Mesodermal cell (in vitro differentiated cells): Measurements from ENCODE around the gene RBM27. TPM values are rescaled to one million over a fixed set of nuclear protein-coding genes. Genes with fewer than 3 reads are reported as not detected.
A peak's percentile ranks its signal among the peaks of the same experiment; 100 is the strongest.
"Not testable (repeated sequence)": the region's sequence is repeated elsewhere in the genome, so short reads cannot be mapped to it uniquely, and the experiment has no call there.

Source experiments
- H3K27ac ChIP-seq: 2 replicates; pipeline ENCODE4 v1.7.0; 2013; ENCODE audit warnings: mild to moderate bottlenecking, low read depth, low read length, moderate library complexity; ENCODE audit not compliant: severe bottlenecking
- H3K36me3 ChIP-seq: 2 replicates; pipeline ENCODE4 v1.7.1; 2013; ENCODE audit warnings: mild to moderate bottlenecking, low read length, moderate library complexity; ENCODE audit not compliant: control insufficient read depth, insufficient read depth
- H3K4me1 ChIP-seq: one replicate; pipeline ENCODE4 v1.7.1; 2013; ENCODE audit warnings: mild to moderate bottlenecking, low read length; ENCODE audit not compliant: insufficient read depth, control insufficient read depth, poor library complexity, severe bottlenecking
- H3K4me3 ChIP-seq: 2 replicates; pipeline ENCODE4 v1.7.0; 2013; ENCODE audit warnings: low read length, control low read depth, mild to moderate bottlenecking; ENCODE audit not compliant: insufficient read depth, poor library complexity, severe bottlenecking; ENCODE audit errors: extremely low read depth
- H3K9me3 ChIP-seq: 2 replicates; pipeline ENCODE4 v1.7.1; 2013; ENCODE audit warnings: mild to moderate bottlenecking, low read length, moderate library complexity; ENCODE audit not compliant: control insufficient read depth
- WGBS, 2 experiments: methylation state at CpG; one replicate each; pipeline ENCODE4 v1.1.5; 2013; ENCODE audit warnings: missing lambda C conversion rate in 2 of 2; ENCODE audit not compliant: insufficient coverage in 2 of 2; 5-methylcytosine and 5-hydroxymethylcytosine counted together
- polyA plus RNA-seq, 2 experiments: library from polyadenylated mRNA; stranded (reverse); fragments of 50-300 nt; gene quantifications; one replicate each; pipeline ENCODE4 v1.2.3, GENCODE V29; 2013

The RBM27 gene, protein sequence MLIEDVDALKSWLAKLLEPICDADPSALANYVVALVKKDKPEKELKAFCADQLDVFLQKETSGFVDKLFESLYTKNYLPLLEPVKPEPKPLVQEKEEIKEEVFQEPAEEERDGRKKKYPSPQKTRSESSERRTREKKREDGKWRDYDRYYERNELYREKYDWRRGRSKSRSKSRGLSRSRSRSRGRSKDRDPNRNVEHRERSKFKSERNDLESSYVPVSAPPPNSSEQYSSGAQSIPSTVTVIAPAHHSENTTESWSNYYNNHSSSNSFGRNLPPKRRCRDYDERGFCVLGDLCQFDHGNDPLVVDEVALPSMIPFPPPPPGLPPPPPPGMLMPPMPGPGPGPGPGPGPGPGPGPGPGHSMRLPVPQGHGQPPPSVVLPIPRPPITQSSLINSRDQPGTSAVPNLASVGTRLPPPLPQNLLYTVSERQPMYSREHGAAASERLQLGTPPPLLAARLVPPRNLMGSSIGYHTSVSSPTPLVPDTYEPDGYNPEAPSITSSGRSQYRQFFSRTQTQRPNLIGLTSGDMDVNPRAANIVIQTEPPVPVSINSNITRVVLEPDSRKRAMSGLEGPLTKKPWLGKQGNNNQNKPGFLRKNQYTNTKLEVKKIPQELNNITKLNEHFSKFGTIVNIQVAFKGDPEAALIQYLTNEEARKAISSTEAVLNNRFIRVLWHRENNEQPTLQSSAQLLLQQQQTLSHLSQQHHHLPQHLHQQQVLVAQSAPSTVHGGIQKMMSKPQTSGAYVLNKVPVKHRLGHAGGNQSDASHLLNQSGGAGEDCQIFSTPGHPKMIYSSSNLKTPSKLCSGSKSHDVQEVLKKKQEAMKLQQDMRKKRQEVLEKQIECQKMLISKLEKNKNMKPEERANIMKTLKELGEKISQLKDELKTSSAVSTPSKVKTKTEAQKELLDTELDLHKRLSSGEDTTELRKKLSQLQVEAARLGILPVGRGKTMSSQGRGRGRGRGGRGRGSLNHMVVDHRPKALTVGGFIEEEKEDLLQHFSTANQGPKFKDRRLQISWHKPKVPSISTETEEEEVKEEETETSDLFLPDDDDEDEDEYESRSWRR
- 14.5 TPM for polyA plus RNA-seq (2013, experiment 1 of 2)
- 17.4 TPM for polyA plus RNA-seq (2013, experiment 2 of 2)

DNA sequence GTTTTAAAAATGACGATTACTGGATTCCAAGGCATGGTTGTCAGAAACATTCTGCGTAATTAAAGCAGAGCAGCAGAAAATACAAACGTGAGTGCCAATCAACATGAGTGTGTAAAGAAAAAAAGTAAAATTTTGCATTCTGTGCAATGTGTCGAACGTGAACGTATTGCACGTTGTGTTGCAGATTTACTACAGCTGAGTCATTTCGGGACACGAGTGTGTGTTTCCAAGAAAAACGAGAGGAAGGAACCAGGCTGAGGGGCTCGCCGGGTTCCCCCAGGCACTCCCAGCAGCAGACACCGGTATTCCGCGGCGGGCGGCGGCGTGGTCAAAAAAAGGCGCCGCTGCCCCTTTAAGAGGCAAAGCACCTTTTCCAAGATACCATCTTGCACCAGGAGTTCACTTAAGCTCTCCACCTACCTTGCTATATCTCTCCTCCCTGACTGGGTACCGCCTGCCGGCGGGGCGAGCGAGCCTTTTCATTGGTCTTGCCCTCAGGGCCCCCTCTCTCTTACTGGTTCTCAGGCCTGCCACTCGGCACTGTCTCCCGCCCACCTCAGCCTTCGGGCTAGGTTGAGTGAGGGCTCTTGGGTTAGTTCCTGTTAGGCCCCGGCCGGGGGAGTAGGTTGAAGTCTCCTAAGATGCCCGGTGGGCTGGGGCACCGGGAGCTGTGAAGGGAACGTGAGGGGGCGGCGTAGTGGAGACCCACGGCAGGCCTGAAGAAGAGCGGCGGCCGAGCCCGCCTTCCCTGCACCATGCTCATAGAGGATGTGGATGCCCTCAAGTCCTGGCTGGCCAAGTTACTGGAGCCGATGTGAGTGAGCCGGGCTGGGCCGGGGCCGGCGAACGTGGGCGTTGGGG lies at the start of gene RBM27:
RBM27 (plus strand) TSS at position 595 of the 861 bp plus-strand sequence; CDS start at position 756, 161 bp downstream.
- H3K27ac ChIP-seq, result peak within 1 kb of the TSS; percentile 89
- no peaks in the 10 kb centered on the region for H3K9me3 ChIP-seq
- 0 to 1% methylated on average over 31 to 33 of the region's 48 CpGs for WGBS, 2 experiments
- H3K4me3 ChIP-seq, result peak within 1 kb of the TSS; percentile 81
- H3K4me1 ChIP-seq, result peaks cover 7% of the 10 kb centered on the region
- peaks cover 9% of the 10 kb centered on the region for H3K36me3 ChIP-seq

DNA sequence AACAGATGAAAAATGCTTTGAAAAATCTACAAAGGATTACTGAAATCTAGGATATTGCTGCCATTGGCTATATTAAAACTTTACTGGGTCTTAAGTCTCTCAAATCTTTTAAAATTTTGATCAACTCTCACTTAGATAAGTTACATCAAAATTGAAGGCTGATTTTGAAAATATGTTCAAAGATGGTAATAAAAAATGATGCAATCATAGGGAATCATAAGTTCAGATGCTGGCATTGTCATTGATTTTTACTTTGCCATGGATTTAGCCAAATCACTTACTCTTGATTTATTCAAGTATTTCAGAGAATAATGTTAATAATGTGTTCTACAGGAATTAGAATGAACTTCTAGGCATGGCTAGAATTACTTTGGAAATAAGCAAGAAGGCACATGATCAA lies 45.1 kb upstream of the RBM27 start:
- Histone ChIP-seq H3K4me3 (no peak overlapping the region), H3K36me3 (peaks cover 78% of the 10 kb centered on the region), H3K27ac (no peak overlapping the region), H3K9me3 (no peaks in the 10 kb centered on the region), H3K4me1 (no peaks in the 10 kb centered on the region)

DNA sequence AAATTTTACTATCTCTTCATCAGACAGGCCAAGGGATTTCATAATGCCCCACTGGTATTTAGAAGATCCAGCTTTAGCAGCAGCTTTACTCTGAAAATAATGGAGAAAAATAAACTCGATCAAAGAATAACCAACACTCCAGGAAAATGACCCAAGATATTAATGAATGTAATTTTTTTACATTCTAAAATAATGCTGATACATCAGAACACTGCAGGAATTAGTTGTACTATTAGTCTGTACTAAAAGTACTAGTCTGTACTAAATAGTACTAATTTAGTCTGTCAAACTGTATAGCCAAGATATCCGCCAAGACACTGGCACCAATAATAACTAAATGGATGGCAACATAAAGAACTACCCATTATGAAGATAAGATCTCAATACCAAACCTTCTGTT lies 39.0 kb upstream of the RBM27 start:
- no peak overlapping the region for H3K27ac ChIP-seq
- H3K9me3 ChIP-seq, result no peaks in the 10 kb centered on the region
- H3K4me3 ChIP-seq, result no peak overlapping the region
- H3K4me1 ChIP-seq, result no peaks in the 10 kb centered on the region
- 86 to 100% methylated on average over 1 of the region's 2 CpGs for WGBS, 2 experiments
- H3K36me3 ChIP-seq, result peaks cover 89% of the 10 kb centered on the region

DNA sequence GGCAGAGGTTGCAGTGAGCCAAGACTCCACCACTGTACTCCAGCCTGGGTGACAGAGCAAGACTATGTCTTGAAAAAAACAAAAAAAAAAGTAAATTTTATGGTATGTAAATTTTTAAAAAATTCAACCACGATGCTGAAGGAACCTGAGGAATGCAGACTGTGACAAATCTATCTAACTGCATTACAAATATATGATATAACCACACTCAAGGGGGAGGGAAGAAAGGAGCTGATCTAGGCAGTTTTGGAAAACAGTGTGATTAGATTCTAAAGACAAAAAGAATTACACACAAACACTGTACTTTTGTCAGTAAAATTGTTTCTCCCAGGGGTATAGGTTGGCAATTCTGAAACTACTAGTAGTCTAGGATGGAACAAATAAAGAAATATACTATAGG lies 37.9 kb upstream of the RBM27 start:
- Histone ChIP-seq H3K4me3 (no peak overlapping the region), H3K4me1 (no peaks in the 10 kb centered on the region), H3K9me3 (no peaks in the 10 kb centered on the region), H3K36me3 (peaks cover 91% of the 10 kb centered on the region), H3K27ac (no peak overlapping the region)
- WGBS, 2 experiments, result no CpG with 5 or more reads among the region's 1 CpG

DNA sequence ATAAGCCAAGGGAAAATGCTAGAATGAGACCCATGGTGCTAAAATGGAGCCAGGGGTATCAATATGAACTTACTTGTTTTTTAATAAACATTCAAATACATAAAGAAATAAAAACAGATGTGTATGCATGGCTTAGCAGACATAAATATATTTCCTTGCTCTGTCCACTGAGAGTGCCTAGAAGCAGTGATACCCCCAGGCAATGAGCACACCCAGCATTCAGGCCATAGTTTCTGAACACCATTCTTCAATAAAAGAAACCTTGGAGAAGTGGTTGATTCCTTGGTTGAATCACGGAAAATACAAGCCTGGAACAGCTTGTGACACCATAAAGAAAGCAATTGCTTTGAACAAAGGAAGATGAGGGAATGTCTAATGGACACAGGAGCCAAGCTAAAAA lies 37.5 kb upstream of the RBM27 start:
- H3K27ac ChIP-seq, result no peak overlapping the region
- H3K36me3 ChIP-seq, result peaks cover 96% of the 10 kb centered on the region
- H3K4me3 ChIP-seq, result no peak overlapping the region
- H3K4me1 ChIP-seq, result no peaks in the 10 kb centered on the region
- 100% methylated on average over 1 of the region's 1 CpG for WGBS, 2 experiments
- no peaks in the 10 kb centered on the region for H3K9me3 ChIP-seq

DNA sequence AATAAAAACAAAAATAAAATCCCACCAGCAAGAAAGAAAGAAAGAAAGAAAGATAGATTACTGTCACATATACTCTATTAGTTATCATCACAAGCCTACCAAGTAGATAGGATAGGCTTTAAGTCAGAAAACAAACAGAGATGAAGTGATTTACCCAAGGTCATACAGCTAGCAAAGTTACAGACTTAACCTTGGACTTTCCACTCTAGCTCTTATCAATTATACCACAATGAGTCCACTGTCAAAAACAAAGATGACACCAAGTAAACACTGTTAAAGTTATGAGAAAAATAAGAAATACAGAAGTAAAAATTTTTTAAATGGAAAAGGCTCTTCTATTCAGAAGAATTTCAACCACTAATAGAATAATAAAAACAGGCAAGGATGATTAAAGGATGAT lies 34.3 kb upstream of the RBM27 start:
- Histone ChIP-seq H3K4me3 (no peak overlapping the region), H3K4me1 (no peaks in the 10 kb centered on the region), H3K27ac (no peak overlapping the region), H3K9me3 (no peaks in the 10 kb centered on the region), H3K36me3 (peaks cover 87% of the 10 kb centered on the region)

DNA sequence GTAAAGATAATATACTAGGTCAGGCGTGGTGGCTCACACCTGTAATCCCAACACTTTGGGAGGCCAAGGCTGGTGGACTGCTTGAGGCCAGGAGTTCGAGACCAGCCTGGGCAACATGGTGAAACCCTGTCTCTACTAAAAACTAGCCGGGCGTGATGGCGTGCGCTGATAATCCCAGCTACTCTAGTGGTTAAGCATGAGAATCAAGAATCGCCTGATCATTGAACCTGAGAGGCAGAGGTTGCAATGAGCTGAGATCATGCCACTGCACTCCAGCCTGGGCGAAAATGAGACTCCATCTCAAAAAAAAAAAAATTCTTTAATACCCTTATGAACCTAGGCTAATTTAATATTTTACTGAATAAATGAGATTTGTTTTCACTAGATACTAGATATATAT lies 30.4 kb upstream of the RBM27 start:
- H3K4me1 ChIP-seq, H3K4me3 ChIP-seq, H3K27ac ChIP-seq, H3K9me3 ChIP-seq: not testable (repeated sequence)
- WGBS, 2 experiments, result 93 to 98% methylated on average over 6 to 7 of the region's 8 CpGs
- H3K36me3 ChIP-seq, result peaks cover 69% of the 10 kb centered on the region

DNA sequence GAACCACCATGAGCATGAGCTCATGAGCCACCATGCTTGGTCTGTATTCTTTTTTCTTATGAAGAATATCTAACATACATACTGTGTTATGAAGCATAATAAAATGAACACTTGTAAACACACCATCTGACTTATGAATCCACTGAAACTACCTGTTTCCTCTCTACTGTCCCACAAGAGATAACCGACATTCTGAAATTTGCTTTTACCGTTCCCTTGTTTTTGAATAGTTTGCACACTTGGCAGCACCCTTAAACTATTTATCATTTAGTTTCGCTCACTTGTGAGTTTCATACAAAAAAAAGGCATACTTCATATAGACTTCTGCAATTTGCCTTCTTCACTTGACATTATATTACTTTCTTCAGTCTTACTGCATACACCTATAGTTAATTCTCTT lies 29.8 kb upstream of the RBM27 start:
- Histone ChIP-seq H3K36me3 (peaks cover 70% of the 10 kb centered on the region), H3K9me3 (no peaks in the 10 kb centered on the region), H3K4me3 (no peak overlapping the region), H3K27ac (no peak overlapping the region), H3K4me1 (no peaks in the 10 kb centered on the region)
- 92 to 100% methylated on average over 3 of the region's 3 CpGs for WGBS, 2 experiments

DNA sequence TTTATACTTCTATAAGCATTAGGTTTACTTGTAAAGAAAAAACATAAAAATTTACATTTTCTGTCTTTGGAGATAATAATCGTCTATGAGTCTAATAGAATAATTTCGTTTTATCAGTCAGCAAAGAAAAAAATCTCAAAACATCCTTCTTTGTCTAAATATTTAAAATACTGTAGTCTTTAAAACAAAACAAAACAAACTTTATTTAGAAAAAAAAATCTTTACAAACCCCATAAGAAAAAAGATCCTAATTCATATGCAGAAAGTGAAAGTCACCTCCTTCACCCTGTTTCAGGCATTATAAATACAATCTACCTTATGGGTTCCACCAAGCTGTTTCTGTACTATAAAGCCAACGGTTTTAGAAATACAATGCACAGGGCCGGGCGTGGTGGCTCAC lies 26.6 kb upstream of the RBM27 start:
- Histone ChIP-seq H3K9me3 (no peaks in the 10 kb centered on the region), H3K36me3 (peaks cover 64% of the 10 kb centered on the region), H3K27ac (no peak overlapping the region), H3K4me3 (no peak overlapping the region), H3K4me1 (peaks cover 6% of the 10 kb centered on the region)
- WGBS, 2 experiments, result 86 to 100% methylated on average over 3 of the region's 5 CpGs

DNA sequence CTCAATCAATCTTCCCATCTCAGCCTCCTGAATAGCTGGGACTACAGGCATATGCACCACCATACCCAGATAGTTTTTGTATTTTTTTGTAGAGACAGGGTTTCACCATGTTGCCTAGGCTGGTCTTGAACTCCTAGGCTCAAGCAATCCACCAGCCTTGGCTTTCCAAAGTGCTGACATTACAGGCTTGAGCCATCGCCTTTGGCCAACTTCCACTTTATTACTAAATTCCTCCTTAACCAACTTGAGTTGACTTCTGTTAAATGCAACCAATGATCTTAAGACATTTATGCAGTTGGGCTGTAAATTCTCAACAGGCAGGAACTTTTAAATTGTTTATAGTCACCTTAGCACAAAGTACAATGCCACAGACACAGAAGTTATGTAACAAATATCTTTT lies 23.7 kb upstream of the RBM27 start:
- H3K36me3 ChIP-seq, result peaks cover 44% of the 10 kb centered on the region
- WGBS, 2 experiments, result no CpG with 5 or more reads among the region's 1 CpG
- H3K9me3 ChIP-seq, result no peaks in the 10 kb centered on the region
- H3K4me3 ChIP-seq, result no peak overlapping the region
- no peak overlapping the region for H3K27ac ChIP-seq
- peaks cover 6% of the 10 kb centered on the region for H3K4me1 ChIP-seq
